Kasumi-1 (cell line): ENCODE data around the gene OR14J1.
A peak's percentile ranks its signal among the peaks of the same experiment; 100 is the strongest.
"Not testable (repeated sequence)": the region's sequence is repeated elsewhere in the genome, so short reads cannot be mapped to it uniquely, and the experiment has no call there.

Experiments used
- DNase-seq, 2 experiments: peaks; one replicate each; lab custom pipeline; 2025; lab: John Stamatoyannopoulos, UW

The OR14J1 gene, protein sequence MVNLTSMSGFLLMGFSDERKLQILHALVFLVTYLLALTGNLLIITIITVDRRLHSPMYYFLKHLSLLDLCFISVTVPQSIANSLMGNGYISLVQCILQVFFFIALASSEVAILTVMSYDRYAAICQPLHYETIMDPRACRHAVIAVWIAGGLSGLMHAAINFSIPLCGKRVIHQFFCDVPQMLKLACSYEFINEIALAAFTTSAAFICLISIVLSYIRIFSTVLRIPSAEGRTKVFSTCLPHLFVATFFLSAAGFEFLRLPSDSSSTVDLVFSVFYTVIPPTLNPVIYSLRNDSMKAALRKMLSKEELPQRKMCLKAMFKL

DNA sequence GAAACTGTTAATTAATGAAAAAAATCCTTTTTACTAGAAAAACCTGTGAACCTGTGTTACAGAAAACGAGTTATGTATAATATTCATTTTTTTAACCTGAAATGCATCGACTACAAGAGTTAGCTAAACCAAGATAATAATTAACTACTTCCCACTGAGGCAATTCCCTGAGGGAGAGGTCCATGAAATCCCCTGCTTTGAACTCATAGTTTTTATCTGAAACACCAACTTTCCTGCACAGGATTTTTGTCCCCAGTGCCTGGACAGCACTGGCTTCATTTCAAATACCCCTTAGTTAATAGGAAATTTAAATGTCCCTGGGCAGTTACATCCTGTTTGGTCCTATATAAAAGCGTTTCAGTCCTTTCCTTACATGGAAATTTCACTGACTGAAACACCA, at the start of gene OR14J1:
Gene OR14J1 (plus strand): TSS at position 386 of the 400 bp plus-strand sequence. CDS start 4,989 bp downstream, outside the sequence.
- no peak for DNase-seq

DNA sequence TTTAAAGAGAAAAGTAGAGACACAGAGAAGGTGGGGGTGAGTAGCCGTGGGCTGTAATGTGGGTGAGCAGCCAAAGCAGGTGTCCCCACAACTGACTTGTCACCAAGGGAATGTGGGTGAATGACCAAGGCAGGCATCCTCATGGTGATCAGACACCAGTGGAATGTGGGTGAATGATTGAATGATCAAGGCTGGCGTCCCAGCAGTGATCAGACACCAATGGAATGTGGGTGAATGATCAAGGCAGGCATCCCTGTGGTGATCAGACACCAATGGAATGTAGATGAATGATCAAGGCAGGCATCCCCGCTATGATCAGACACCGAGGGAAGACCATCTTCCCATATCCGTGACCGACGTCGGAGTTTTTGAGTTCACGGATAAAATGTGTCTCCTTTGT, 49.8 kb upstream of the OR14J1 start:
- DNase-seq = no peak

DNA sequence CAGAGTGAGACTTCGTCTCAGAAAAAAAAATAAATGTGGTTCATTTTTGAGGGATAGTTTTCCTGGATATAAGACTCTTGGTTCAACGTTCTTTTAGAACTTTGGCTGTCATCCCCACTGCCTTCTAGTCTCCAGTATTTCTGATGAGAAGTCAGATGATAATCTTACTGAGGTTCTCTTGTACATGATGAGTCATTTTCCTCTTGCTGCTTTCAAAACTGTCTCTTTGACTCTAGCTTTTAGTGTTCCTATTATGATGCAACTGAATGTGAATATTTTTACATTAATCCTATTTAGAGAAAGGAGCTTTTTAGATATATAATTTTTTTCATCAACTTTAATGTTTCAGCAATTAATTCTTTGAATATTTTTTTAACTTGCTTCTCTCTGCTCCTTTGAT, 46.0 kb upstream of the OR14J1 start:
- DNase-seq = peak; percentile 2 to 10

DNA sequence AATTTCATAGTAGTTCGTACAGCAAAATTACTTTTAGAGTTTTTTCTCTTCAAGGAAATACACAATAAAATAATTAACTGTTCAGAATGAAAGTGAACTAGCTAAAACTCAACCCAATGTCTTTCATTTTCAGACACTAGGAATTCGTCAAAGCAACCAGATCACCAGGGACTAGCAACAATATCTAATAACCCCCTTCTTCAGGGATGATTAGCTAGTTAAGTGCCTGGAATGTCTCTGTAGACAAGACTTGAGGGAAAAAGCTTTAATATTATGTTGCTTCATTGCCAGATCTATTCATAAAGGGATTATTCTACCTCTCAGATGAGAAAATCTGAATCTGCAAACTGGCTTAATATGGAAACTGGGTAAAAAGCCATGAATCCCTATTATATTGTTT, 41.8 kb upstream of the OR14J1 start:
- no peak for DNase-seq

DNA sequence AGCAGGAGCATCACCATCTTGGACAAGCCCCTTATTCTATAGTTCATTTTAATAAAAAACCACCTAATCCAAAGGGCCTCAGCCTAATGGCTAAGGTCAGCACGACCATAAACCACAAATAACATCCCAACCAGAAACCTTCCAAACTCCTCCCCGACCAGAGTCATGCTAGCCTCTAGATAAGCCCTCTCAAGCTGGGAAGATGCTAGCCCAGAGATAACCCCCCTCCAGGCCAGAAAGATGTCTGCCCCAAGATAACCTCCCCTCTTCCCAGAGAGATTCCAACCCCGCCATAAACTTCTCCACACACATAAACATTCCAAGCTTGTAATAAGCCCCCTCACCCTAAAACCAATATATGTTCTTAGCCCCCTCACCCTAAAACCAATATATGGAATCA, 38.5 kb upstream of the OR14J1 start:
- no peak for DNase-seq

DNA sequence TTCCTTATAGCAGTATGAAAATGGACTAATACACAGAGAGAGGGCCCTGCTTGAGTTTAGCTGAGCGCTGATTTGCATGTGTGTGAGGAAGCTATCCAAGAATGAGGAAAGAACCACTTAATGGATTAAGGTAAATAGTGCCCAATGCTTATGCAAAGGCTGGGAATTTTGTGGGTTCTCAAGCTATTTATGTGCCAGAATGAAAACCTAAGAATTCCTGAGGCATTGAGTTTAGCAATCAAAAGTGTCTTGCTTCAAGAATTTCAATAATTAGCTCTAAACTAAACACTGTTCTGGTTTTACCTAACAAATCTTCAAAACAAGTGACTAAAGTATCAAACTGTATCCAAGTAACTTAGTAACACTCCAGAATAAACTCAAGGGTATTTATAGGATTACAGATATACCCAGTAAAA, 7.0 kb upstream of the OR14J1 start:
- DNase-seq = no peak

DNA sequence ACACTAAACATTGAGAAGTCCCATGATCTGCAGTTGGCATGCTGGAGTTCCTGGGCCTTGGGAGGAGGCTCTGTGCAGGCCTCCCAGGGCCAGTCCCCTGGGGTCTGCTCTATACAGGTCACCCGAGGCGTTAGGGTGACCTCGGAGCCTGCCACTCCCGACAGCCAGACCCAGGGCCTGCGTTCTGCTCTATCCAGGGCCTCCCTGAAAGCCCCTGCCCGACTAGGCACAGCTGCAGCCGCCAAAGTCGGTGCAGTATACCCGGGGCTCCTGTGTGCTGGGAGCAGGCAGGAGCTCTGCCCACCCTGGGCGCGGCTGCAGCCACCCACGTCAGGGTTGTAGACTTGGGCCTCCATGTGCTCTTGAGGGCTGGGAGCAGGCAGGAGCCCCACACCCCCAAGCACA, 6.3 kb upstream of the OR14J1 start:
- no peak for DNase-seq

DNA sequence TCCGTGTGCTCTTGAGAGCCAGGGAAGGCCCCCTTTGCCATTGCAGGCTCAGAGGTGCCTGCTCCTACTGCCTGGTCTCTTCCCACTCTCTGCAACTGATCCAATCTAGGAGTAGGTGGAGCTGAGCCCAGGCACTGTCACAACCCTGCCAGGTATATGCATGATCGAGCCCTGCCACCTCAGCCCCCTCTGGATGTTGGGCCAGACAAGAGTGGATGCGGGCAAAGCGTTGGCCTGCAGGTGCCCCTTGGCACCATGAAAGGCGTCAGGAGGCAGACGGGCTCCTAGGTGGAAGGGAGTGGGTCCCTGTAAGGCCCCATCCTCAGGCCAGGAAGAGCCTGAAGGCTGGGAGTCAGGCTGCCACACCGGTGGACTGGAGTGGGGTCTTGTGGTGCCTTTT, 5.9 kb upstream of the OR14J1 start:
- no peak for DNase-seq

DNA sequence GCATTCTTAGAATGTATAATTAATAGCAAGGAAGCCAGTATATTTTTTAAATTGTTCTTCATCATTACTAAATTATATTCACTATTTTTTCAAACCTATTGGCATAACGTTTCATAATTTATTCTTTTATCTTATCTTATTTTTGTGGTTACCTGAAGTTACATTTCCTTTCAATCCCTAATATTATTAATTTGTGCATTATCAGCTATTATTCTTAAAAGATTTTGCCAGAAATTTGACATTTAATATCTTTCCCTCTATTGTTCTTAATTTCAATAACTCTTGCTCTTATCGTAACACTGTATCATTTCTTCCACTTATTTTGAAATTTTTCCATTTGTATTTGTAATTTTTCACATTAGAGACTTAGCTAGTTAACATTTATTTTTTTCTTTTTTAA, 18.4 kb downstream of the OR14J1 start:
- DNase-seq = no peak

DNA sequence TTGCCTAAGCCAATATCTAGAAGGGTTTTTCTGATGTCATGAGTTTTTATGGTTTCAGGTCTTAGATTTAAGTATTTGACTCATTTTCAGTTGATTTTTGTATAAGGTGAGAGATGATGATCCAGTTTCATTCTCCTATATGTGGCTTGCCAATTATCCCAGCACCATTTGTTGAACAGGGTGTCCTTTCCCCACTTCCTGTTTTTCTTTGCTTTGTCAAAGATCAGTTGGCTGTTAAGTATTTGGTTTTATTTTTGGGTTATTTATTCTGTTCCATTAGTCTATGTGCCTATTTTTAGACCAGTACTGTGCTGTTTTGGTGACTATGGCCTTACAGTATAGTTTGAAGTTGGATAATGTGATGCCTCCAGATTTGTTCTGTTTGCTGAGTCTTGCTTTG, 21.8 kb downstream of the OR14J1 start:
- not testable (repeated sequence) for DNase-seq

DNA sequence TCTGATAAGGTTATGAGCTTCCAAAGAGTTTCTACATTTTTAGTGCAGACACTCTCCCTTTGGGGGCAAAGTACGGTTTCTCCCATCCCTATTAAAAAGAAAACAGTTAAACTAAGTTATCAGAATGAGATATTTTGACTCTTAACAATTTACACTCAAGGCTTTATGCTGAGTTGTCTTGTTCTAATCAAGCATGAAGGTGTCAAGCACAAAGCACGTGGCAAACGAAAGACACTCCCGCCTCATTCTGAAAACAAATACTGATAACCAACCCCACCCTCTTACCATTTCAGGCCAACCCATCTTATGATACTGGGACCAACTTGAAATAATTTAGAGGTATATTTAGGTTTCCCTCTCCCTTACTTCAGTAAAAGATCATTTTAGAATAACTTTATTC, 24.3 kb downstream of the OR14J1 start:
- no peak for DNase-seq

DNA sequence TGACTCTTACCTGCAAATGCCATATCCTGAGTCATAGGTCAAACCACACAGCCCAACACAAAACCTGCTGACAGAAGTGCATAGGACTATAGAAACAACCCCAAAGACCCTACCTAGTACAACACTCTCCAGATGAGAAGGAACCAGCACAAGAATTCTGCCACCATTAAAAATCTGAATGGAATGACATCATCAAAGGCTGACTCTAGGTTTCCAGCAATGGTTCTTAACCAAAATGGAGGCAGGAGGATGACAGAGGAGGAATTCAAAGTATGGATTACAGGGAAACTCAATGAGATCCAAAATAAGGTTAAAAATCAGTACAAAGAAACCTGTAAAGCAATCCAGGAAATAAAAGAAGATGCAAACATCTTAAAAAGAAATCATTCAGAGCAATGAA, 31.2 kb downstream of the OR14J1 start:
- no peak for DNase-seq

DNA sequence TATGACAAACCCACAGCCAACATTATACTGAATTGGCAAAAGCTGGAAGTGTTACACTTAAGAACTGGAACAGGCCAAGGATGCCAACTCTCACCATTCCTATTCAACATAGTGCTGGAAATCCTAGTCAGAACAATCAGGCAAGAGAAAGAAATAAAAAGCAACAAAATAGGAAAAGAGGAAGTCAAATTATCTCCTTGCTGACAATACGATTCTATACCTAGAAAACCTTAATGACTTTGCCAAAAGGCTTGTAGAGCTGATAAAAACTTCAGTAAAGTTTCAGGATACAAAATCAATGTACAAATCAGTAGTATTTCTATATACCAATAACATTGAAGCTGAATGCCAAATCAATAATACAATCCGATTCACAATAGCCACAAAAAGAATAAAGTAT, 34.8 kb downstream of the OR14J1 start:
- DNase-seq = peak in 1 of 2 experiments; percentile 19

DNA sequence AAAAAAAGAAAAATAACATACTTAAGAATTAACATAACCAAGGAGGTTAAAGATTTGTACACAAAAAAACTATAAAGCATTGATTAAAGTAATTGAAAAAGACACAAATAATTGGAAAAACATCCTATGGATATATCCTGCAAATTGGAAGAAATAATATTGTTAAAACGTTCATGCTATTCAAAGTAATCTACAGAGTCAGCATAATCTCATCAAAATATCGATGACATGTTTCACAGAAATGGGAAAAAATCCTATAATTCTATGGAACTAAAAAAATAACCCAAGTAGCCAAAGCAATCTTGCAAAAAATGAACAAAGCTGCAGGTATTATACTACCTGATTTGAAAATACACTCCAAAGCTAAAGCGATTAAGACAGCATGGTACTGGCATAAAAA, 43.9 kb downstream of the OR14J1 start:
- no peak for DNase-seq

DNA sequence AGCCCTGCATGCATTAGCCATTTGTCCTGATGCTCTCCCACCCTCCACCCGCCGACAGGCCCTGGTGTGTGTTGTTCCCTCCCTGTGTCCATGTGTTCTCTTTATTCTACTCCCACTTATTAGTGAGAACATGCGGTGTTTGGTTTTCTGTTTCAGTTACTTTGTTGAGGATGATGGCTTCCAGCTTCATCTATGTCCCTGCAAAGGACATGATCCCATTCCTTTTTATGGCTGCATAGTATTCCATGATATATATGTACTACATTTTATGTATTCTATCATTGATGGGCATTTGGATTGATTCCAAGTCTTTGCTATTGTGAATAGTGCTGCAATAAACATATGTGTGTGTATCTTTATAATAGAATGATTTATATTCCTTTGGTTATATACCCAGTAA, 47.8 kb downstream of the OR14J1 start:
- not testable (repeated sequence) for DNase-seq

DNA sequence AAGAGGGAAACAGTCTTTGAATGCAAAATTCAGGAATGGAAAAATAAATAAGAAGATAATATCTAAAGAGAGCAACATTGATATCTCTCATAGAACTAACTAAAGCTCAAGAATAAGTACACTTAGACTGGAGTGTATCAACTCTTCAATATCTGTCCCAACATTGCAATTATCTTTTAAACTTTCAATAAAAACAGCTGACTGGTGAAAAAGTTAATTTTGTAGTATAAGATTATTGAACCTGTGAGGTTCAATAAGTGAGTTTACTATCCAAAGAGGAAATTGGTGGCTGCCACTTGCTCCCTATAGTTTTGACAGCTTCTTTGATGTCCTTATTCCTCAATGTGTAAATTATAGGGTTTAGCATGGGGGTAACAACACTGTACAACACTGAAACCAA, 53.5 kb downstream of the OR14J1 start:
- DNase-seq = no peak

DNA sequence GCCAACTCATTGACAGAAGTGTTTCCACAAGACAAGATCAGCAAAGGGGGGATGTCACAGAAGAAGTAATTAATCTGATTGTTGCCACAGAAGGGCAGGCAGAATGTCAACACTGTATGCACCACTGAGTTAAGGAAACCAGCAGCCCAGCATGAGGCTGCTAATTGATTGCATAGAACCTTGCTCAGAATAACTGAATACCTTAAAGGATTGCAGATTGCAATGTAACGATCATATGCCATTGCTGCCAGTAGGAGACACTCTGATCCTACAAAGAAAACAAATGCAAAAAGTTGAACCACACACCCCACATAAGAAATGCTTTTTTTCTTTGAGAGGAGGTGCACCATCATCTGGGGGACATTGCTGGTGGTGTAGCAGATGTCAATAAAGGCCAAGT, 54.1 kb downstream of the OR14J1 start:
- DNase-seq = no peak
